IMR-90 (cell line): ENCODE measurements around the gene C1R.
A peak's percentile ranks its signal among the peaks of the same experiment; 100 is the strongest.

ENCODE experiments used
- CEBPB ChIP-seq: IDR thresholded peaks from 2 replicates; pipeline ENCODE4 v1.6.1; 2012; ENCODE audit warnings: low read depth, low read length, improper control_type of control experiment
- CHD1 ChIP-seq: IDR thresholded peaks from 2 replicates; pipeline ENCODE4 v1.6.1; 2012; ENCODE audit warnings: low read depth, low read length, improper control_type of control experiment
- CTCF ChIP-seq: conservative IDR thresholded peaks from 2 replicates; pipeline ENCODE4 v1.5.1; 2012; ENCODE audit warnings: mild to moderate bottlenecking, low read depth, low read length, improper control_type of control experiment
- ELK1 ChIP-seq: fragments of 150-350 bp; IDR thresholded peaks from 2 replicates; pipeline ENCODE4 v1.6.1; 2016; ENCODE audit warnings: low read depth, mild to moderate bottlenecking, low read length, moderate library complexity, borderline replicate concordance
- MAFK ChIP-seq: IDR thresholded peaks from 2 replicates; pipeline ENCODE4 v1.6.1; 2012; ENCODE audit warnings: low read depth, low read length, improper control_type of control experiment
- MXI1 ChIP-seq: IDR thresholded peaks from 2 replicates; pipeline ENCODE4 v1.6.1; 2012; ENCODE audit warnings: low read depth, mild to moderate bottlenecking, low read length, moderate library complexity, borderline replicate concordance
- NFE2L2 ChIP-seq: fragments of 150-350 bp; IDR thresholded peaks from 2 replicates; pipeline ENCODE4 v1.6.1; 2016; ENCODE audit warnings: low read depth, mild to moderate bottlenecking, low read length
- POLR2A ChIP-seq: IDR thresholded peaks from 2 replicates; pipeline ENCODE4 v1.6.1; 2012; ENCODE audit warnings: mild to moderate bottlenecking, low read depth, low read length
- RAD21 ChIP-seq: IDR thresholded peaks from 2 replicates; pipeline ENCODE4 v1.6.1; 2012; ENCODE audit warnings: low read length, improper control_type of control experiment
- RCOR1 ChIP-seq: IDR thresholded peaks from 2 replicates; pipeline ENCODE4 v1.6.1; 2012; ENCODE audit warnings: mild to moderate bottlenecking, low read length, improper control_type of control experiment; ENCODE audit not compliant: insufficient replicate concordance
- RFX5 ChIP-seq: IDR thresholded peaks from 2 replicates; pipeline ENCODE4 v1.8.0; 2012; ENCODE audit warnings: low read depth, mild to moderate bottlenecking, low read length, moderate library complexity
- SMC3 ChIP-seq: fragments of 150-350 bp; IDR thresholded peaks from 2 replicates; pipeline ENCODE4 v1.6.1; 2016; ENCODE audit warnings: low read depth, mild to moderate bottlenecking, antibody characterized with exemption, low read length, moderate library complexity
- USF2 ChIP-seq: fragments of 150-350 bp; IDR thresholded peaks from 2 replicates; pipeline ENCODE4 v1.6.1; 2017; ENCODE audit warnings: mild to moderate bottlenecking, antibody characterized with exemption, low read length, low read depth

- TF ChIP-seq CTCF (peak; percentile 94), POLR2A (no peak), RFX5 (no peak), RCOR1 (no peak), RAD21 (peak; percentile 85), SMC3 (peak; percentile 90), CEBPB (no peak), MAFK (no peak), CHD1 (no peak), MXI1 (no peak), NFE2L2 (peak; percentile 48; the same call in 1 of the 2 replicates), USF2 (no peak), ELK1 (no peak)
Measured at GRCh38 chr12:7092229-7092985, at the start of gene C1R.
